IMR-90 (cell line): ENCODE data around the gene FFAR1. TPM values are rescaled to one million over a fixed set of nuclear protein-coding genes. Genes with fewer than 3 reads are reported as not detected.

Experiments
- ATAC-seq: fragments of 200-7000 bp; cut with Tn5 transposase; 2 replicates; pipeline ENCODE4 v1.9.1; 2020; ENCODE audit warnings: low read depth, mild to moderate bottlenecking, moderate library complexity
- BruUV-seq: library from RNA; stranded (reverse); fragments of 400-500 nt; replicated peaks from 2 replicates; lab custom pipeline; 2021; lab: Mats Ljungman, UMichigan
- CTCF ChIA-PET: fragments of 300-600 bp; formaldehyde crosslinking; extraction: SDS; loops from one replicate; lab custom pipeline; 2021; ENCODE audit warnings: antibody characterized with exemption; lab: Yijun Ruan, JAX
- POLR2A ChIA-PET: fragments of 300-600 bp; sonication (Branson Sonifier 250); formaldehyde crosslinking; loops from one replicate; lab custom pipeline; 2022; ENCODE audit warnings: antibody characterized with exemption; ENCODE audit not compliant: unreplicated experiment; lab: Charles Lee
- DNase-seq: peaks from one replicate; pipeline ENCODE4 v3.0.0; 2013
- H2AFZ ChIP-seq: replicated peaks from 2 replicates; pipeline ENCODE3; 2013; ENCODE audit warnings: low read length, mild to moderate bottlenecking; ENCODE audit not compliant: poor library complexity
- H2AK5ac ChIP-seq: 2 replicates; pipeline ENCODE4 v1.6.1; 2013; ENCODE audit warnings: low read depth, low read length, inconsistent platforms
- H2AK9ac ChIP-seq: replicated peaks from 2 replicates; pipeline ENCODE3; 2013; ENCODE audit warnings: mild to moderate bottlenecking, low read depth, low read length, moderate library complexity; ENCODE audit not compliant: poor library complexity
- H2BK120ac ChIP-seq: 2 replicates; pipeline ENCODE4 v1.6.1; 2013; ENCODE audit warnings: low read depth, low read length, inconsistent platforms
- H2BK15ac ChIP-seq: 3 replicates; pipeline ENCODE4 v1.6.1; 2013; ENCODE audit warnings: low read depth, low read length, inconsistent platforms
- H2BK20ac ChIP-seq: 2 replicates; pipeline ENCODE4 v1.6.1; 2013; ENCODE audit warnings: low read depth, mild to moderate bottlenecking, inconsistent platforms, low read length, moderate library complexity
- H2BK5ac ChIP-seq: 2 replicates; pipeline ENCODE4 v1.6.1; 2013; ENCODE audit warnings: mild to moderate bottlenecking, low read depth, low read length, inconsistent platforms; ENCODE audit not compliant: poor library complexity, severe bottlenecking
- H3K14ac ChIP-seq: replicated peaks from 2 replicates; pipeline ENCODE4 v1.6.1; 2013; ENCODE audit warnings: low read depth, low read length, inconsistent platforms
- H3K18ac ChIP-seq: 2 replicates; pipeline ENCODE4 v1.6.1; 2013; ENCODE audit warnings: low read depth, low read length, control low read depth
- H3K23ac ChIP-seq: 2 replicates; pipeline ENCODE4 v1.6.1; 2013; ENCODE audit warnings: low read depth, low read length, inconsistent platforms
- H3K27ac ChIP-seq: 2 replicates; pipeline ENCODE4 v1.5.1; 2013; ENCODE audit warnings: mild to moderate bottlenecking, control low read depth, low read length; ENCODE audit not compliant: insufficient read depth
- H3K27me3 ChIP-seq: 2 replicates; pipeline ENCODE4 v1.6.1; 2013; ENCODE audit warnings: low read length; ENCODE audit not compliant: control insufficient read depth, insufficient read depth
- H3K36me3 ChIP-seq: 2 replicates; pipeline ENCODE4 v1.6.1; 2013; ENCODE audit warnings: low read length, mixed read lengths; ENCODE audit not compliant: control insufficient read depth, insufficient read depth
- H3K4ac ChIP-seq: 2 replicates; pipeline ENCODE4 v1.6.1; 2013; ENCODE audit warnings: low read depth, low read length, inconsistent platforms
- H3K4me1 ChIP-seq: 2 replicates; pipeline ENCODE4 v1.6.1; 2013; ENCODE audit warnings: low read length, mixed read lengths; ENCODE audit not compliant: control insufficient read depth, insufficient read depth
- H3K4me2 ChIP-seq: 2 replicates; pipeline ENCODE4 v1.6.1; 2013; ENCODE audit warnings: low read depth, mild to moderate bottlenecking, control low read depth, low read length, moderate library complexity
- H3K4me3 ChIP-seq: 2 replicates; pipeline ENCODE4 v1.5.1; 2013; ENCODE audit warnings: low read depth, mild to moderate bottlenecking, control low read depth, low read length, moderate library complexity; ENCODE audit not compliant: insufficient read depth
- H3K56ac ChIP-seq: 2 replicates; pipeline ENCODE4 v1.6.1; 2013; ENCODE audit warnings: low read length, inconsistent platforms; ENCODE audit not compliant: insufficient read depth; ENCODE audit errors: extremely low read depth
- H3K79me1 ChIP-seq, 2 experiments: 2 replicates each; pipeline ENCODE4 v1.6.1; 2013; ENCODE audit warnings: low read length in 2 of 2, inconsistent platforms in 1 of 2, low read depth in 1 of 2
- H3K9ac ChIP-seq: 2 replicates; pipeline ENCODE4 v1.6.1; 2013; ENCODE audit warnings: low read depth, low read length, control low read depth
- H3K9me1 ChIP-seq: 2 replicates; pipeline ENCODE4 v1.6.1; 2013; ENCODE audit warnings: low read length, inconsistent platforms; ENCODE audit not compliant: insufficient read depth
- H3K9me3 ChIP-seq: 2 replicates; pipeline ENCODE4 v1.6.1; 2013; ENCODE audit warnings: low read length; ENCODE audit not compliant: control insufficient read depth, insufficient read depth
- H4K20me1 ChIP-seq: 2 replicates; pipeline ENCODE4 v1.6.1; 2013; ENCODE audit warnings: low read length, inconsistent platforms; ENCODE audit not compliant: insufficient read depth
- H4K5ac ChIP-seq: 2 replicates; pipeline ENCODE4 v1.6.1; 2013; ENCODE audit warnings: mild to moderate bottlenecking, low read depth, low read length, control low read depth
- H4K8ac ChIP-seq, 2 experiments: 2 replicates each; pipeline ENCODE4 v1.6.1; 2013; ENCODE audit warnings: low read depth in 2 of 2, low read length in 2 of 2, control low read depth in 1 of 2, inconsistent platforms in 1 of 2
- H4K91ac ChIP-seq: 2 replicates; pipeline ENCODE4 v1.6.1; 2013; ENCODE audit warnings: low read depth, low read length, inconsistent platforms; ENCODE audit not compliant: insufficient read depth
- BHLHE40 ChIP-seq: fragments of 150-350 bp; IDR thresholded peaks from 2 replicates; pipeline ENCODE4 v1.6.1; 2016; ENCODE audit warnings: mild to moderate bottlenecking, low read depth, low read length
- CEBPB ChIP-seq: IDR thresholded peaks from 2 replicates; pipeline ENCODE4 v1.6.1; 2012; ENCODE audit warnings: low read depth, low read length, improper control_type of control experiment
- CTCF ChIP-seq: conservative IDR thresholded peaks from 2 replicates; pipeline ENCODE4 v1.5.1; 2012; ENCODE audit warnings: mild to moderate bottlenecking, low read depth, low read length, improper control_type of control experiment
- MAZ ChIP-seq: IDR thresholded peaks from 2 replicates; pipeline ENCODE4 v1.6.1; 2012; ENCODE audit warnings: low read depth, mild to moderate bottlenecking, low read length, improper control_type of control experiment, moderate library complexity, borderline replicate concordance
- NFE2L2 ChIP-seq: fragments of 150-350 bp; IDR thresholded peaks from 2 replicates; pipeline ENCODE4 v1.6.1; 2016; ENCODE audit warnings: low read depth, mild to moderate bottlenecking, low read length
- RCOR1 ChIP-seq: IDR thresholded peaks from 2 replicates; pipeline ENCODE4 v1.6.1; 2012; ENCODE audit warnings: mild to moderate bottlenecking, low read length, improper control_type of control experiment; ENCODE audit not compliant: insufficient replicate concordance
- USF2 ChIP-seq: fragments of 150-350 bp; IDR thresholded peaks from 2 replicates; pipeline ENCODE4 v1.6.1; 2017; ENCODE audit warnings: mild to moderate bottlenecking, antibody characterized with exemption, low read length, low read depth
- WGBS, 2 experiments: methylation state at CpG; one replicate each; pipeline versions ENCODE4 v1.1.5 to v1.1.7; 2013; ENCODE audit warnings: missing lambda C conversion rate in 2 of 2; ENCODE audit not compliant: insufficient read length in 1 of 2; ENCODE audit errors: extremely low coverage in 2 of 2; 5-methylcytosine and 5-hydroxymethylcytosine counted together
- dilution Hi-C: fragments of 300-500 bp; cut with HindIII; formaldehyde crosslinking; loops from one replicate; pipeline ENCODE4 v1.14.3; 2018; ENCODE audit warnings: low sequenced_read_pairs; ENCODE audit not compliant: unreplicated experiment
- in situ Hi-C: fragments of 300-500 bp; cut with MboI; formaldehyde crosslinking; loops from 3 replicates; pipeline ENCODE4 v1.14.3; 2019; ENCODE audit warnings: low sequenced_read_pairs, inconsistent platforms, mixed read lengths
- intact Hi-C: fragments of 100-400 bp; cut with micrococcal nuclease; formaldehyde crosslinking; loops from 2 replicates; pipeline ENCODE4 v1.10.0; 2022
- polyA plus RNA-seq, 3 experiments: library from polyadenylated mRNA; depleted of rRNA; stranded (reverse); fragments of >200 nt; gene quantifications; 2 replicates each; pipeline ENCODE4 v1.2.3, GENCODE V29; 2012; ENCODE audit warnings: low replicate concordance in 1 of 3
- total RNA-seq: library from RNA; depleted of rRNA; stranded (reverse); fragments of >200 nt; gene quantifications from 2 replicates; pipeline ENCODE4 v1.2.3, GENCODE V29; 2012

FFAR1 gene
- total and polyA plus RNA-seq, 2 of the 4 experiments (the other 2 are of a cell fraction) = not detected

- no peak overlapping the region for H2BK20ac ChIP-seq
- peaks cover 8% of the 10 kb centered on the region for H3K27me3 ChIP-seq
- H2AK5ac ChIP-seq = no peak overlapping the region
- H4K20me1 ChIP-seq = no peaks in the 10 kb centered on the region
- H3K4me2 ChIP-seq = no peak overlapping the region
- H4K91ac ChIP-seq = no peak overlapping the region
- H3K4me3 ChIP-seq = no peak overlapping the region
- ATAC-seq (no peak), DNase-seq (no peak)
- H2BK15ac ChIP-seq = no peak overlapping the region
- in situ Hi-C loops (no loop called here), dilution Hi-C loops (no loop called here), intact Hi-C loops (no loop called here)
- no peak overlapping the region for H2AK9ac ChIP-seq
- H2BK5ac ChIP-seq = no peak overlapping the region
- no peak overlapping the region for H4K8ac ChIP-seq
- POLR2A ChIA-PET = interaction anchor here (0.5 kb wide), 1 partner anchor 74 kb away, joined by 4 read pairs; no protein-coding TSS in a partner anchor
- H3K4ac ChIP-seq = no peak overlapping the region
- H3K23ac ChIP-seq = no peak overlapping the region
- no peak overlapping the region for H2BK120ac ChIP-seq
- no TSS peak for BruUV-seq
- no peaks in the 10 kb centered on the region for H3K36me3 ChIP-seq
- TF ChIP-seq USF2 (no peak), BHLHE40 (no peak), CTCF (no peak), MAZ (no peak), RCOR1 (no peak), CEBPB (no peak), NFE2L2 (no peak)
- no peak overlapping the region for H3K14ac ChIP-seq
- H3K4me1 ChIP-seq = no peaks in the 10 kb centered on the region
- H2AFZ ChIP-seq = no peak overlapping the region
- no peaks in the 10 kb centered on the region for H3K9me3 ChIP-seq
- 54% methylated on average over 3 of the region's 11 CpGs; no CpG with 5 or more reads in 1 of the 2 experiments for WGBS, 2 experiments
- no peaks in the 10 kb centered on the region for H3K79me1 ChIP-seq
- no peak overlapping the region for H3K18ac ChIP-seq
- no peak overlapping the region for H3K56ac ChIP-seq
- H3K9ac ChIP-seq = no peak overlapping the region
- CTCF ChIA-PET = interaction anchor here (1.0 kb wide), 1 partner anchor 10 kb away, joined by 3 read pairs; no protein-coding TSS in a partner anchor
- no peak overlapping the region for H4K5ac ChIP-seq
- no peaks in the 10 kb centered on the region for H3K9me1 ChIP-seq
- no peak overlapping the region for H3K27ac ChIP-seq
Observed at GRCh38 chr19:35363001-35363590, 15.4 kb downstream of the FFAR1 start.
